Sigmoid colon (tissue), 4 donors: ENCODE measurements around the gene CNIH3.

Source experiments
- POLR2A ChIP-seq, 2 donors: fragments of 450-650 bp; IDR thresholded peaks; one replicate each; pipeline ENCODE4 v1.6.1; 2016; ENCODE audit warnings: antibody characterized with exemption in 2 of 2, mild to moderate bottlenecking in 2 of 2, moderate library complexity in 2 of 2
- POLR2AphosphoS5 ChIP-seq, 4 donors: sonication (generic); formaldehyde crosslinking; IDR thresholded peaks; one replicate each; pipeline ENCODE4 v1.6.1; 2017; ENCODE audit warnings: antibody characterized with exemption in 4 of 4
- TF ChIP-seq, protein P1 (sequence below), 4 experiments: fragments of 450-650 bp in 3 of 4; fragments of 200-600 bp in 1 of 4; IDR thresholded peaks; one replicate each; pipeline ENCODE4 v1.5.1; 2016 to 2019; ENCODE audit warnings: antibody characterized with exemption in 4 of 4, mild to moderate bottlenecking in 3 of 4, moderate library complexity in 2 of 4

DNA sequence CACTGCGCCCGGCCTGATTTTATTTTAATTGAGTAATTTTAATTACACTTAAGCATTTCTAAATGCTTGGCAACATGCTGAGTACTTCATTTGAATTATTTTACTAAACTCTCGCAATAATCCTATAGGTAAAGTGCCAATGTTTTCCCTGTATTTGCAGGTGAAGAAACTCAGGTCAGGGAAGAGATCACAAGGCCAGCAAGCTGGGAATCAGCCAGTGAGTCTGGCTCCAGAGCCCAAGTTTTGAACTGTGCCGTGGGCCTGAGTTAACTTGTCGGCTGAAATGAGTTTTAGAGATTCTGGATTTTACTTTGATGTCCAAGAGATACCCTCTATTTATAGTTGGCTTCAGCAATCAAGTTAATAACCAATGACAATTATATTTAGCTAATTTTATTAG lies 141.4 kb downstream of the CNIH3 start:
- TF ChIP-seq, protein P1, sequence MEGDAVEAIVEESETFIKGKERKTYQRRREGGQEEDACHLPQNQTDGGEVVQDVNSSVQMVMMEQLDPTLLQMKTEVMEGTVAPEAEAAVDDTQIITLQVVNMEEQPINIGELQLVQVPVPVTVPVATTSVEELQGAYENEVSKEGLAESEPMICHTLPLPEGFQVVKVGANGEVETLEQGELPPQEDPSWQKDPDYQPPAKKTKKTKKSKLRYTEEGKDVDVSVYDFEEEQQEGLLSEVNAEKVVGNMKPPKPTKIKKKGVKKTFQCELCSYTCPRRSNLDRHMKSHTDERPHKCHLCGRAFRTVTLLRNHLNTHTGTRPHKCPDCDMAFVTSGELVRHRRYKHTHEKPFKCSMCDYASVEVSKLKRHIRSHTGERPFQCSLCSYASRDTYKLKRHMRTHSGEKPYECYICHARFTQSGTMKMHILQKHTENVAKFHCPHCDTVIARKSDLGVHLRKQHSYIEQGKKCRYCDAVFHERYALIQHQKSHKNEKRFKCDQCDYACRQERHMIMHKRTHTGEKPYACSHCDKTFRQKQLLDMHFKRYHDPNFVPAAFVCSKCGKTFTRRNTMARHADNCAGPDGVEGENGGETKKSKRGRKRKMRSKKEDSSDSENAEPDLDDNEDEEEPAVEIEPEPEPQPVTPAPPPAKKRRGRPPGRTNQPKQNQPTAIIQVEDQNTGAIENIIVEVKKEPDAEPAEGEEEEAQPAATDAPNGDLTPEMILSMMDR (IDR thresholded peaks at IDR 0.05), result no peak
- TF ChIP-seq POLR2AphosphoS5 (IDR thresholded peaks at IDR 0.05) (no peak), POLR2A (IDR thresholded peaks at IDR 0.05) (no peak)
